DLD1 (cell line): Measurements from ENCODE around the gene ANXA6.

Experiments used
- in situ Hi-C: cut with HindIII; loops from 2 replicates; pipeline ENCODE4 v1.10.0; 2017; ENCODE audit warnings: low sequenced_read_pairs

The ANXA6 gene

DNA sequence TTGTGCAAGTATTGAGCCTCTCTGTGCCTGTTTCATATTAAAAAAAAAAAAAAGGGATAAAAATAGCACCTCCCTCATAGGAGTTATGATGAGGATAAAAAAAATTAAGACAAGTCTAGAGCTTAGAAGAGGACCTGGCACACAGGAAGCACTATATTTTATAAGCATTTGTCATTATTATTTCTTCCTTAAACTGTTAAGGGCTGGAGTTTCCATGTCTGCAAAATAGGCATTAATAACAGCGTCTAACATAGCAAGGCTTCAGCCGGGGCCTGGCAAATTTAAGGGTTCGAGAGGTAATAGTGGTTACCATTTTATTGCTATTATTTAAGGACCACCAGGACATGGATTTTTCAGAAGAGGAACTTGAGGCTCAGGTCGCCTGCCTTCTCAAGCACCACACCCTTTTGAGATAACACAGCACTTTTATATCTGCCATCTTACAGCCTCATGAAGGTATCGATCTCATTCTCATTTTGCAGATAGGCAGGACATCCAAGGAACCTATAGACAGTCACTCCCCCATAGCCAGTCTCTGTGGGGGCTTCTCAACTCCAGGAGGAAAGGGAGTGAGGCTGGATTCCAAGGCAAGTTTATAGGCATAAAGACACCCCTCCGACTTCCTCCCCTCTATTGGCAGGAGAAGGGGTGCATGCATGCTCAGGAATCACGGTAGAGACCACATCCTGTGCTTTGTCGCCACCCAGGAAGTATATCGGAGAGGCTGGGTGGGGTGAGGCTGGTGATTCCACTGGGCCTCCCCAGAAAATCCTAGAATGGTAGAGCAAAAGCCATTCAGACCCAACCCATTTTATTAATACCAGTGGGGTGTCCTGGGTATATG, 2.4 kb downstream of the ANXA6 start:
- in situ Hi-C loops = no loop called here

- in situ Hi-C loops = no loop called here
Observed at GRCh38 chr5:151153766-151154272, 3.8 kb downstream of the ANXA6 start.

- in situ Hi-C loops = no loop called here
Observed at GRCh38 chr5:151153300-151153699, 4.3 kb downstream of the ANXA6 start.

DNA sequence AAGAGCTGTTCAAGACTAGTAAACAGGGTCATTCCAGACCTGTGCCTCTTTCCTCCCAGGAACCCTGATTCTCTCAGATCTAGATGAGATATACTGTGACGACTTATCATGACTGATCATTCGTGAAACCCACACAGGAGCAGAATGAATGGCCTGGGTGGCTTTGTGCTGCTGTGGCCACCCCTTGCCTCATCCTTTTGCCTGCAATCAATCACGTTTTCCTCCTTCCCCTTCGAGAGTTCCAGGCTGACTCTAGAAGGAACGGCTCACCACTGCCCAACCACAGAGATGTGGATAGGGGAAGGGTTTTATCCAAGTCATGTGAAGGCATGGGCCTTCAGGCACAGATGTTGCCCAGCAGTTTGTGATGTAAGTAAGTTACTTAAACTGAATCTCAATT, 5.8 kb downstream of the ANXA6 start:
- in situ Hi-C loops = no loop called here

DNA sequence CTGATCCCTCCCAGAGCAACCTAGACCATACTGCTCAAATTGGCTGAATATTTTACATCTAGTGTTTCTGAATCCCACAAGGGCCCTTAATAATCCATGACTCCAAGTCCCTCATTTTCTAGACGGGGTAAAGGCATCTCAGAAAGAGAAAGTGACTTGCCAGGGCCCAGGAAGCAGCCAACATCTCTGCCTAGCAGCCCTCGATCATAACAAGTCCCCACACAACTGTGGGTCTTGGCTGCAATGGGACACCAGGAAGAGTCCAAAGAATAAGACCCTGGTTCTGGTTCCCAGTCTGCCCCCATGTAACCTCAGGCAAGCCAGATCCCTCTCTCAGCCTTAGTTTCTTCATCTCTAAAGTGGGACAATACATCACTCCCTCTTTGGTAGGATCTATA, 6.3 kb downstream of the ANXA6 start:
- in situ Hi-C loops = no loop called here

GRCh38 chr5:151150471-151151262, 6.9 kb downstream of the ANXA6 start:
- in situ Hi-C loops = no loop called here

- in situ Hi-C loops = no loop called here
Observed at GRCh38 chr5:151148583-151148982, 9.0 kb downstream of the ANXA6 start.

DNA sequence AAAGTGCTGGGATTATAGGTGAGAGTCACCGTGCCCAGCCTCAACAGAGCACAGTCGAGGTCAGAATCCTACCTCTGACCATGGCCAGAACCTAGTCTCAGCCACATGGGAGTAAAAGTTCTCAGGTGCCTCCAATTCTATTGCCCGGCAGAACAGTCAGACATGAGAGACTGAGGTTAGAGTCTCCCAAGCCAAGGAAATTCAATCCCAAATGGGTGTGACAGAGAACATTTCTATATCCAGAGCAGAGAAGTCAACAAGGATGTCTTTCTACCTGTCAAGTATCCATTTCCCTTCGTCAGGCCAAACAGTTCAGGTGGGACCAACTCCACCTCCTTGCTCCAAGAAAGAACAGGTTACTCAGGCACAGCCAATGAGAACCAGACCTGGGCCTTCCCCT, 10.5 kb downstream of the ANXA6 start:
- in situ Hi-C loops = no loop called here

GRCh38 chr5:151146061-151146460, 11.5 kb downstream of the ANXA6 start:
- in situ Hi-C loops = no loop called here

DNA sequence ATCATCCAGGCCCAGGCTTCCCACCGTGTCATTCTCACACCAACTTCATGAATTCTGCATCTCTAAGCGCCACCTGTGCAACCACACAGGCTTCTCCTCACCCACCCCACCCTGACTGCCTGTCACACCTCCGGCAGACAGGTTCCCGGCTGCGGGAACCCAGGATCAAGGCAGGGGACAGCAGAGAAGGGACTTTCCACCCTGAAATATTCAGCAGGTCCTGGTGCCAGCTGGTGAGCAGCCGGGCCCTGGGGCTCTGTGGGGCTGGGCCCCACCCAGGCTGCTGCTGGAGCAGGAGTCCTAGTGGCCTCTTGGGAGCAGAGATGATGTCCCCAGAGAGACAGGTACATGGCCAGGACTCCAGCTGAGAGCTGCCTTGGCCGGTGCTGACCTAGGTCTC, 12.7 kb downstream of the ANXA6 start:
- in situ Hi-C loops = no loop called here

GRCh38 chr5:151144275-151144674, 13.3 kb downstream of the ANXA6 start:
- in situ Hi-C loops = no loop called here

GRCh38 chr5:151143645-151144044, 13.9 kb downstream of the ANXA6 start:
- in situ Hi-C loops = no loop called here

- in situ Hi-C loops = no loop called here
Observed at GRCh38 chr5:151142933-151143332, 14.6 kb downstream of the ANXA6 start.

DNA sequence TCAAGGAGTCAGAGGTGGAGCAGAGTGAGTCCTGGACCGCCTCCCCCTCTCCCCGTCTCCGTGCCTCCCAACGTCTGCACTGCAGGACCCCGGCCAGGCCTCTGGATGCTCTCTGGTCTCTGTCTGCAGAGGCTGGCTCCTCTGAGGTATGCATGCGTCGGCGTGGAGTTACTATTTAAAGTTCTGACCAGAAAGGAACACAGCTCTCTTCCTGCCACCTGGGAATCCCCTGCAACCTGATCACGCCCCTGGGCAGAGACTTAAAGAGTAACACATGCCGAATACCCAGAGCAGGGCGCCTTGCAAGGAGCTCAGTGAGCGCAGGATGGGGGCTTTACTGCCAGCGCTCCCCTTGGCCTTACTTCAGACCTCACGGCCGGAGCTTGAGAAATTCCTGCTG, 16.0 kb downstream of the ANXA6 start:
- in situ Hi-C loops = no loop called here

GRCh38 chr5:151140686-151141459, 16.7 kb downstream of the ANXA6 start:
- in situ Hi-C loops = no loop called here

GRCh38 chr5:151139646-151140045, 17.9 kb downstream of the ANXA6 start:
- in situ Hi-C loops = no loop called here

- in situ Hi-C loops = no loop called here
Observed at GRCh38 chr5:151139015-151139414, 18.6 kb downstream of the ANXA6 start.

DNA sequence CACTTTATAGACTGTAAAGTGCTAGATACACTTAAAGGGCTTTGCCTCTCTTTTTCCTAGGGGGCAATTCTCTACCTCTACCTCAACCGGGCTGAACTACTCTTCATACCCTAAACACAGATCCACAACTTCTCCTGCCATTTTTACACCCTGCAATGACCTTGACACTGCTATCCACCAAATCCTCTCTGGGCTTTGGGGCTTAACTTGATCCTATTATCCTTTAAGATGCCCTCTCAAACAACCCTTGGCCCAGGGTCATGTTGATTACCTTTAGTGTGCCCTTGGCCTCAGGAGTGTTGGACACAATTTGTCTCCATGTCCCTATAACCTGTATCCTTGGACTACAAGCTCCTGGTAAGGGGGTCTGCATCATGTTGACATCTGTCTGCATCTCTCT, 19.5 kb downstream of the ANXA6 start:
- in situ Hi-C loops = no loop called here

DNA sequence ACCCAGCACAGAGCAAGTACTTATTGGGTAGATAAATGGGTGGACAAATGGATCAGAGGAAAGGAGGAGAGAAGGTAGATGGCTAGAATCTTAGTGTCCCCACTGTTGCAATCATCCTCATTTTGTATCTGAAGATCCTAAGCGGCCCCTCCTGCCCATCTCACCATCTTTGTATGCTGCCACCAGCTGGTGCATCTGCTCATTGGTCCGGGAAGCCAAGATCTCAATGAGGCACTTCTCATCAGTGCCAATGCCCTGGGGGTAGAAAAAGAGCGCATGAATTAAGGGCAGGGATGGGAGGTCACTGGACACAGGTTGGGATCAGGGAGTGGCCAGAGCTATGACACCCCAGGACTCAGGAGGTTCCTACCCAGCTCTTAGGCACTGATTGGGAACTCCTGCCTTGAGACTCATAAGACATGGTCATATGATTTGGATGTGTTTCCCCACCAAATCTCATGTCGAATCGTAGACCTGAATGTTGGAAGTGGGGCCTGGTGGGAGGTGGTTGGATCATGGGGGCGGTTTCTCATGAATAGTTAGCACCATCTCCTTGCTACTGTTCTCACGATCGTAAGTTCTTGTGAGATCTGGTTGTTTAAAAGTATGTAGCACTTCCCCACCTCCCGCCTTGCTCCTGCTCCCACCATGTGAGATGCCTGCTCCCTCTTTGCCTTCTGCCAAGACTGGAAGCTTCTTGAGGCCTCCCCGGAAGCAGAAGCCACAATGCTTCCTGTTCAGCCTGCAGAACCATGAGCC, 20.3 kb downstream of the ANXA6 start:
- in situ Hi-C loops = no loop called here

GRCh38 chr5:151134228-151134627, 23.4 kb downstream of the ANXA6 start:
- in situ Hi-C loops = no loop called here
